Measurements from ENCODE around the gene MYBL2. TPM values are rescaled to one million over a fixed set of nuclear protein-coding genes. Genes with fewer than 3 reads are reported as not detected.

Gene MYBL2
- total RNA-seq, 1 experiment from 2014 or later = 138 TPM

- in situ Hi-C loops (cut with HindIII; ENCODE audit: low pct_unique_long_range_greater_than_20kb, low sequenced_read_pairs) = no loop called here
- no peaks in the 10 kb centered on the region for H3K4me1 ChIP-seq (ENCODE audit: control insufficient read depth, insufficient read depth, low read length)
- intact Hi-C loops (cut with micrococcal nuclease; ENCODE audit: unreplicated experiment) = loop anchor here (10.0 kb wide), 1 partner anchor 151 kb away; no protein-coding TSS in a partner anchor
- H3K9me3 ChIP-seq (ENCODE audit: control insufficient read depth, insufficient read depth, low read depth, low read length) = no peaks in the 10 kb centered on the region
- BruUV-seq (replicated peaks) = no TSS peak
- TF ChIP-seq CTCF (IDR thresholded peaks at IDR 0.05) (no peak), POLR2AphosphoS5 (IDR thresholded peaks at IDR 0.05; ENCODE audit: low read depth, low read length) (no peak), REST (IDR thresholded peaks at IDR 0.05; ENCODE audit: insufficient read depth in 1 of 2, low read depth in 2 of 2, low read length in 1 of 2) (no peak), TCF7L2 (IDR thresholded peaks at IDR 0.05; ENCODE audit: low read depth, low read length) (no peak), SIN3A (IDR thresholded peaks at IDR 0.05; ENCODE audit: borderline replicate concordance, insufficient read depth, low read depth, low read length) (no peak)
- POLR2A ChIA-PET = no interaction called here
- CTCF ChIA-PET = interaction anchor here (1.2 kb wide), 1 partner anchor 246 kb away, joined by 7 read pairs; no protein-coding TSS in a partner anchor
- ATAC-seq (no peak), DNase-seq (ENCODE audit: low read depth, low spot score) (no peak)
- no peaks in the 10 kb centered on the region for H3K27me3 ChIP-seq (ENCODE audit: control insufficient read depth, insufficient read depth, low read length)
- H3K36me3 ChIP-seq (ENCODE audit: control insufficient read depth, insufficient read depth, low read length) = peaks cover 2% of the 10 kb centered on the region; the same call in 1 of the 2 replicates
- no peak overlapping the region for H3K27ac ChIP-seq (ENCODE audit: low read length)
- no peak overlapping the region for H3K4me3 ChIP-seq (ENCODE audit: low read depth in 2 of 2, low read length in 2 of 2)
These were observed 28.7 kb downstream of the MYBL2 start for GRCh38 chr20:43695571-43695970.

- Histone ChIP-seq H3K4me1 (ENCODE audit: control insufficient read depth, insufficient read depth, low read length) (no peaks in the 10 kb centered on the region), H3K36me3 (ENCODE audit: control insufficient read depth, insufficient read depth, low read length) (peaks cover 2% of the 10 kb centered on the region; the same call in 1 of the 2 replicates), H3K27ac (ENCODE audit: low read length) (no peak overlapping the region), H3K4me3 (ENCODE audit: low read depth in 2 of 2, low read length in 2 of 2) (no peak overlapping the region), H3K27me3 (ENCODE audit: control insufficient read depth, insufficient read depth, low read length) (no peaks in the 10 kb centered on the region), H3K9me3 (ENCODE audit: control insufficient read depth, insufficient read depth, low read depth, low read length) (no peaks in the 10 kb centered on the region)
- DNase-seq (ENCODE audit: low read depth, low spot score) (no peak), ATAC-seq (no peak)
- in situ Hi-C loops (cut with HindIII; ENCODE audit: low pct_unique_long_range_greater_than_20kb, low sequenced_read_pairs) = no loop called here
- ChIA-PET CTCF (no interaction called here), POLR2A (no interaction called here)
- TF ChIP-seq POLR2AphosphoS5 (IDR thresholded peaks at IDR 0.05; ENCODE audit: low read depth, low read length) (no peak), CTCF (IDR thresholded peaks at IDR 0.05) (no peak), SIN3A (IDR thresholded peaks at IDR 0.05; ENCODE audit: borderline replicate concordance, insufficient read depth, low read depth, low read length) (no peak), REST (IDR thresholded peaks at IDR 0.05; ENCODE audit: insufficient read depth in 1 of 2, low read depth in 2 of 2, low read length in 1 of 2) (no peak), TCF7L2 (IDR thresholded peaks at IDR 0.05; ENCODE audit: low read depth, low read length) (no peak)
- no TSS peak for BruUV-seq (replicated peaks)
- intact Hi-C loops (cut with micrococcal nuclease; ENCODE audit: unreplicated experiment) = loop anchor here (10.0 kb wide), 1 partner anchor 155 kb away; no protein-coding TSS in a partner anchor
These were observed 33.1 kb downstream of the MYBL2 start for GRCh38 chr20:43699941-43700565.
